GM23338 (cell line): ENCODE data around the gene SLC25A13. TPM values are rescaled to one million over a fixed set of nuclear protein-coding genes. Genes with fewer than 3 reads are reported as not detected.

Source experiments
- ATAC-seq: fragments of 200-7000 bp; cut with Tn5 transposase; 3 replicates; pipeline ENCODE4 v1.9.1; 2020
- DNase-seq: peaks from one replicate; pipeline ENCODE4 v3.0.0-alpha.2; 2015; ENCODE audit warnings: low spot score
- H2AFZ ChIP-seq: fragments of 200-600 bp; sonication (generic); 2 replicates; pipeline ENCODE4 v1.8.0; 2016; ENCODE audit warnings: antibody characterized with exemption, mild to moderate bottlenecking, moderate library complexity
- H3F3A ChIP-seq: fragments of 200-600 bp; sonication (generic); replicated peaks from 2 replicates; pipeline ENCODE4 v1.8.0; 2017; ENCODE audit warnings: antibody characterized with exemption, mixed run types, low read depth
- H3K27ac ChIP-seq: fragments of 200-600 bp; sonication (generic); 2 replicates; pipeline ENCODE4 v1.6.1; 2016; ENCODE audit warnings: low read depth
- H3K27me3 ChIP-seq: fragments of 200-600 bp; sonication (generic); 2 replicates; pipeline ENCODE4 v1.8.0; 2016; ENCODE audit warnings: mild to moderate bottlenecking, mixed run types, moderate library complexity; ENCODE audit not compliant: insufficient read depth
- H3K36me3 ChIP-seq: fragments of 200-600 bp; sonication (generic); 2 replicates; pipeline ENCODE4 v1.8.0; 2016; ENCODE audit warnings: mild to moderate bottlenecking; ENCODE audit not compliant: insufficient read depth
- H3K4me1 ChIP-seq: fragments of 200-600 bp; sonication (generic); 2 replicates; pipeline ENCODE4 v1.8.0; 2016; ENCODE audit warnings: mild to moderate bottlenecking, moderate library complexity; ENCODE audit not compliant: insufficient read depth
- H3K4me2 ChIP-seq: fragments of 200-600 bp; sonication (generic); 2 replicates; pipeline ENCODE4 v1.7.1; 2017; ENCODE audit warnings: mixed run types
- H3K4me3 ChIP-seq: fragments of 200-600 bp; sonication (generic); 2 replicates; pipeline ENCODE4 v1.6.1; 2016; ENCODE audit warnings: mixed run types
- H3K79me2 ChIP-seq: fragments of 200-600 bp; sonication (generic); replicated peaks from 2 replicates; pipeline ENCODE4 v1.8.0; 2017; ENCODE audit warnings: mild to moderate bottlenecking; ENCODE audit not compliant: insufficient read depth
- H3K9me2 ChIP-seq: fragments of 200-600 bp; sonication (generic); 2 replicates; pipeline ENCODE4 v1.8.0; 2017; ENCODE audit not compliant: insufficient read depth
- H4K20me1 ChIP-seq: fragments of 200-600 bp; sonication (generic); replicated peaks from 2 replicates; pipeline ENCODE4 v1.8.0; 2017; ENCODE audit warnings: mild to moderate bottlenecking; ENCODE audit not compliant: insufficient read depth
- H3K27ac Mint-ChIP-seq: 2 replicates; pipeline ENCODE4 v1.8.0; 2020; ENCODE audit warnings: inconsistent platforms, mild to moderate bottlenecking, moderate library complexity, mixed read lengths
- H3K27me3 Mint-ChIP-seq: 3 replicates; pipeline ENCODE4 v1.8.0; 2022; ENCODE audit warnings: low read depth, mild to moderate bottlenecking, moderate library complexity, mixed read lengths, inconsistent platforms; ENCODE audit not compliant: insufficient read depth, poor library complexity
- H3K36me3 Mint-ChIP-seq: 3 replicates; pipeline ENCODE4 v1.8.0; 2021; ENCODE audit warnings: low read depth, mild to moderate bottlenecking, inconsistent platforms, moderate library complexity, mixed read lengths
- H3K4me1 Mint-ChIP-seq: 3 replicates; pipeline ENCODE4 v1.8.0; 2020; ENCODE audit warnings: mild to moderate bottlenecking, inconsistent platforms, mixed read lengths
- H3K4me3 Mint-ChIP-seq: 3 replicates; pipeline ENCODE4 v1.8.0; 2021; ENCODE audit warnings: moderate library complexity, mild to moderate bottlenecking, inconsistent platforms, mixed read lengths
- H3K9me3 Mint-ChIP-seq: 3 replicates; pipeline ENCODE4 v1.8.0; 2020; ENCODE audit warnings: moderate library complexity, mild to moderate bottlenecking, inconsistent platforms, mixed read lengths
- CREB1 ChIP-seq: fragments of 250-450 bp; sonication (Bioruptor Pico); IDR thresholded peaks from 2 replicates; pipeline ENCODE4 v1.5.0; 2020; ENCODE audit warnings: low read depth, mild to moderate bottlenecking, moderate library complexity
- EZH2 ChIP-seq: fragments of 200-600 bp; sonication (generic); IDR thresholded peaks from one replicate; pipeline ENCODE4 v1.8.0; 2017; ENCODE audit warnings: antibody characterized with exemption, mild to moderate bottlenecking, low read depth; ENCODE audit not compliant: unreplicated experiment
- EZH2phosphoT487 ChIP-seq: fragments of 200-600 bp; sonication (generic); IDR thresholded peaks from one replicate; pipeline ENCODE4 v1.8.1; 2018; ENCODE audit warnings: antibody characterized with exemption; ENCODE audit not compliant: unreplicated experiment
- JUNB ChIP-seq: IDR thresholded peaks from one replicate; pipeline ENCODE4 v1.6.1; 2016; ENCODE audit warnings: antibody characterized with exemption; ENCODE audit not compliant: unreplicated experiment
- NANOG ChIP-seq: IDR thresholded peaks from 2 replicates; pipeline ENCODE4 v1.6.1; 2016; ENCODE audit warnings: antibody characterized with exemption, borderline replicate concordance
- POLR2AphosphoS5 ChIP-seq: IDR thresholded peaks from 2 replicates; pipeline ENCODE4 v1.6.1; 2016; ENCODE audit warnings: antibody characterized with exemption, low read depth
- STAT1 ChIP-seq: IDR thresholded peaks from one replicate; pipeline ENCODE4 v1.6.1; 2016; ENCODE audit warnings: antibody characterized with exemption; ENCODE audit not compliant: unreplicated experiment
- ZNF114 ChIP-seq: fragments of 250-450 bp; sonication (Bioruptor Pico); IDR thresholded peaks from 2 replicates; pipeline ENCODE4 v1.5.0; 2020; ENCODE audit warnings: mild to moderate bottlenecking, moderate library complexity
- ZNF331 ChIP-seq: fragments of 250-450 bp; sonication (Bioruptor Pico); IDR thresholded peaks from 2 replicates; pipeline ENCODE4 v1.5.0; 2020; ENCODE audit warnings: low read depth, mild to moderate bottlenecking, moderate library complexity
- polyA plus RNA-seq: library from polyadenylated mRNA; unstranded; fragments of >200 nt; fragmentation: Nextera tagmentation; extraction: Ambion mirVana; gene quantifications from 2 replicates; pipeline ENCODE4 v1.2.1, GENCODE V29; 2016
- total RNA-seq: library from RNA; depleted of rRNA; stranded (reverse); fragments of >200 nt; shearing (Covaris generic); gene quantifications from 2 replicates; pipeline ENCODE4 v1.2.3, GENCODE V29; 2014
- TF ChIP-seq, protein P1 (sequence below): IDR thresholded peaks from one replicate; pipeline ENCODE4 v1.6.1; 2018; ENCODE audit warnings: antibody characterized with exemption; ENCODE audit not compliant: unreplicated experiment
- TF ChIP-seq, protein P2 (sequence below): IDR thresholded peaks from 2 replicates; pipeline ENCODE4 v1.6.1; 2016; ENCODE audit warnings: antibody characterized with exemption
- TF ChIP-seq, protein P3 (sequence below), 2 experiments: fragments of 200-600 bp in 1 of 2; sonication (generic) in 1 of 2; conservative IDR thresholded peaks; 2 replicates each; pipeline versions ENCODE4 v1.5.1 to v1.6.1; 2016 to 2017; ENCODE audit warnings: antibody characterized with exemption in 2 of 2, low read depth in 2 of 2, mild to moderate bottlenecking in 2 of 2, moderate library complexity in 1 of 2

Gene SLC25A13
- total and polyA plus RNA-seq, 2 experiments from 2014 or later, result 51.1 to 84.6 TPM

DNA sequence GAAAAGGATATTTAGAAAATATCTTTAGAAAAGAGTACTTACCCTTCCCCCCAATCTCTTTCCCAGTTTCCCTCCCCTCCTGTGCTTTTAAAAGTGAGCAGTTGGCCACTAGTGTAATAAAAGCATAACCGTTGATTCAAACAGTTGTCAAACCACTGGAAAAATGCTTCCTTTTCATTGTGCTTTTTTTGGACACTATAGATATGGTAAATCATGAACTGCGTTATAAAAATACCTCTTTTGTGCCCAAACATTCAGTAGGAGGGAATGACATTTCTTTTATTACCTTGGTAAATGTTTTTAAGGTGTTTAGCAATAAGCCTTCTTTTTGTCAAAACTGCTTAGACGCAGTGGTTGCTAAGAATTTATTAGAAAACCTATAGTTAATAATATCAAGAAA lies 232.4 kb downstream of the SLC25A13 start:
- H3K4me3 Mint-ChIP-seq, result no peak overlapping the region
- no peaks in the 10 kb centered on the region for H3K27me3 Mint-ChIP-seq
- Histone ChIP-seq H3K79me2 (no peaks in the 10 kb centered on the region), H3K9me2 (no peaks in the 10 kb centered on the region), H3K4me1 (no peaks in the 10 kb centered on the region), H3K27me3 (no peaks in the 10 kb centered on the region), H4K20me1 (no peaks in the 10 kb centered on the region), H3K36me3 (no peaks in the 10 kb centered on the region), H3K4me3 (no peak overlapping the region), H2AFZ (no peak overlapping the region), H3K4me2 (no peak overlapping the region), H3K27ac (no peak overlapping the region), H3F3A (no peaks in the 10 kb centered on the region)
- DNase-seq (no peak), ATAC-seq (no peak)
- TF ChIP-seq CREB1 (no peak), NANOG (no peak), EZH2phosphoT487 (no peak), STAT1 (no peak), JUNB (no peak), ZNF114 (CRISPR knock-in tag) (no peak), POLR2AphosphoS5 (no peak), EZH2 (no peak), ZNF331 (CRISPR knock-in tag) (no peak)
- TF ChIP-seq, protein P1, sequence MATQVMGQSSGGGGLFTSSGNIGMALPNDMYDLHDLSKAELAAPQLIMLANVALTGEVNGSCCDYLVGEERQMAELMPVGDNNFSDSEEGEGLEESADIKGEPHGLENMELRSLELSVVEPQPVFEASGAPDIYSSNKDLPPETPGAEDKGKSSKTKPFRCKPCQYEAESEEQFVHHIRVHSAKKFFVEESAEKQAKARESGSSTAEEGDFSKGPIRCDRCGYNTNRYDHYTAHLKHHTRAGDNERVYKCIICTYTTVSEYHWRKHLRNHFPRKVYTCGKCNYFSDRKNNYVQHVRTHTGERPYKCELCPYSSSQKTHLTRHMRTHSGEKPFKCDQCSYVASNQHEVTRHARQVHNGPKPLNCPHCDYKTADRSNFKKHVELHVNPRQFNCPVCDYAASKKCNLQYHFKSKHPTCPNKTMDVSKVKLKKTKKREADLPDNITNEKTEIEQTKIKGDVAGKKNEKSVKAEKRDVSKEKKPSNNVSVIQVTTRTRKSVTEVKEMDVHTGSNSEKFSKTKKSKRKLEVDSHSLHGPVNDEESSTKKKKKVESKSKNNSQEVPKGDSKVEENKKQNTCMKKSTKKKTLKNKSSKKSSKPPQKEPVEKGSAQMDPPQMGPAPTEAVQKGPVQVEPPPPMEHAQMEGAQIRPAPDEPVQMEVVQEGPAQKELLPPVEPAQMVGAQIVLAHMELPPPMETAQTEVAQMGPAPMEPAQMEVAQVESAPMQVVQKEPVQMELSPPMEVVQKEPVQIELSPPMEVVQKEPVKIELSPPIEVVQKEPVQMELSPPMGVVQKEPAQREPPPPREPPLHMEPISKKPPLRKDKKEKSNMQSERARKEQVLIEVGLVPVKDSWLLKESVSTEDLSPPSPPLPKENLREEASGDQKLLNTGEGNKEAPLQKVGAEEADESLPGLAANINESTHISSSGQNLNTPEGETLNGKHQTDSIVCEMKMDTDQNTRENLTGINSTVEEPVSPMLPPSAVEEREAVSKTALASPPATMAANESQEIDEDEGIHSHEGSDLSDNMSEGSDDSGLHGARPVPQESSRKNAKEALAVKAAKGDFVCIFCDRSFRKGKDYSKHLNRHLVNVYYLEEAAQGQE, result no peak
- TF ChIP-seq, protein P2, sequence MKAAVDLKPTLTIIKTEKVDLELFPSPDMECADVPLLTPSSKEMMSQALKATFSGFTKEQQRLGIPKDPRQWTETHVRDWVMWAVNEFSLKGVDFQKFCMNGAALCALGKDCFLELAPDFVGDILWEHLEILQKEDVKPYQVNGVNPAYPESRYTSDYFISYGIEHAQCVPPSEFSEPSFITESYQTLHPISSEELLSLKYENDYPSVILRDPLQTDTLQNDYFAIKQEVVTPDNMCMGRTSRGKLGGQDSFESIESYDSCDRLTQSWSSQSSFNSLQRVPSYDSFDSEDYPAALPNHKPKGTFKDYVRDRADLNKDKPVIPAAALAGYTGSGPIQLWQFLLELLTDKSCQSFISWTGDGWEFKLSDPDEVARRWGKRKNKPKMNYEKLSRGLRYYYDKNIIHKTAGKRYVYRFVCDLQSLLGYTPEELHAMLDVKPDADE, result no peak
- TF ChIP-seq, protein P3, sequence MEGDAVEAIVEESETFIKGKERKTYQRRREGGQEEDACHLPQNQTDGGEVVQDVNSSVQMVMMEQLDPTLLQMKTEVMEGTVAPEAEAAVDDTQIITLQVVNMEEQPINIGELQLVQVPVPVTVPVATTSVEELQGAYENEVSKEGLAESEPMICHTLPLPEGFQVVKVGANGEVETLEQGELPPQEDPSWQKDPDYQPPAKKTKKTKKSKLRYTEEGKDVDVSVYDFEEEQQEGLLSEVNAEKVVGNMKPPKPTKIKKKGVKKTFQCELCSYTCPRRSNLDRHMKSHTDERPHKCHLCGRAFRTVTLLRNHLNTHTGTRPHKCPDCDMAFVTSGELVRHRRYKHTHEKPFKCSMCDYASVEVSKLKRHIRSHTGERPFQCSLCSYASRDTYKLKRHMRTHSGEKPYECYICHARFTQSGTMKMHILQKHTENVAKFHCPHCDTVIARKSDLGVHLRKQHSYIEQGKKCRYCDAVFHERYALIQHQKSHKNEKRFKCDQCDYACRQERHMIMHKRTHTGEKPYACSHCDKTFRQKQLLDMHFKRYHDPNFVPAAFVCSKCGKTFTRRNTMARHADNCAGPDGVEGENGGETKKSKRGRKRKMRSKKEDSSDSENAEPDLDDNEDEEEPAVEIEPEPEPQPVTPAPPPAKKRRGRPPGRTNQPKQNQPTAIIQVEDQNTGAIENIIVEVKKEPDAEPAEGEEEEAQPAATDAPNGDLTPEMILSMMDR (conservative IDR thresholded peaks at IDR 0.05; ENCODE audit: low read depth in 2 of 2), result no peak
- no peaks in the 10 kb centered on the region for H3K4me1 Mint-ChIP-seq
- no peak overlapping the region for H3K27ac Mint-ChIP-seq
- H3K36me3 Mint-ChIP-seq, result no peaks in the 10 kb centered on the region
- H3K9me3 Mint-ChIP-seq, result no peaks in the 10 kb centered on the region
